DLD1 (cell line): Measurements from ENCODE around the gene FAM107B.
"Not testable (repeated sequence)": the region's sequence is repeated elsewhere in the genome, so short reads cannot be mapped to it uniquely, and the experiment has no call there.

ENCODE experiments used
- in situ Hi-C: cut with HindIII; loops from 2 replicates; pipeline ENCODE4 v1.10.0; 2017; ENCODE audit warnings: low sequenced_read_pairs

Gene FAM107B

GRCh38 chr10:14774797-14775196 is at the start of gene FAM107B:
TSS of gene FAM107B (minus strand) at chr10:14774897. CDS start at chr10:14774663, 234 bp downstream.
- in situ Hi-C loops: no loop called here

- in situ Hi-C loops: no loop called here
Observed at GRCh38 chr10:14823966-14824365, 49.3 kb upstream of the FAM107B start.

- in situ Hi-C loops: no loop called here
Observed at GRCh38 chr10:14822879-14823755, 48.4 kb upstream of the FAM107B start.

GRCh38 chr10:14821635-14822375 is 47.1 kb upstream of the FAM107B start:
- in situ Hi-C loops: no loop called here

GRCh38 chr10:14820775-14821154 is 46.1 kb upstream of the FAM107B start:
- in situ Hi-C loops: no loop called here

- in situ Hi-C loops: no loop called here
Observed at GRCh38 chr10:14820010-14820774, 45.5 kb upstream of the FAM107B start.

GRCh38 chr10:14816717-14817116 is 42.0 kb upstream of the FAM107B start:
- in situ Hi-C loops: not testable (repeated sequence)

GRCh38 chr10:14815681-14816080 is 41.0 kb upstream of the FAM107B start:
- in situ Hi-C loops: no loop called here

GRCh38 chr10:14812271-14812670 is 37.6 kb upstream of the FAM107B start:
- in situ Hi-C loops: no loop called here

- in situ Hi-C loops: no loop called here
Observed at GRCh38 chr10:14810969-14811953, 36.6 kb upstream of the FAM107B start.

- in situ Hi-C loops: no loop called here
Observed at GRCh38 chr10:14806318-14806717, 31.6 kb upstream of the FAM107B start.

- in situ Hi-C loops: no loop called here
Observed at GRCh38 chr10:14803827-14804226, 29.1 kb upstream of the FAM107B start.

GRCh38 chr10:14801723-14802122 is 27.0 kb upstream of the FAM107B start:
- in situ Hi-C loops: no loop called here

GRCh38 chr10:14800397-14800796 is 25.7 kb upstream of the FAM107B start:
- in situ Hi-C loops: no loop called here

- in situ Hi-C loops: no loop called here
Observed at GRCh38 chr10:14798636-14799035, 23.9 kb upstream of the FAM107B start.

GRCh38 chr10:14787938-14788337 is 13.2 kb upstream of the FAM107B start:
- in situ Hi-C loops: no loop called here

GRCh38 chr10:14784459-14785055 is 9.9 kb upstream of the FAM107B start:
- in situ Hi-C loops: no loop called here

- in situ Hi-C loops: no loop called here
Observed at GRCh38 chr10:14782691-14783363, 8.1 kb upstream of the FAM107B start.

GRCh38 chr10:14781763-14782162 is 7.1 kb upstream of the FAM107B start:
- in situ Hi-C loops: no loop called here
